GM19240 (cell line): Measurements from ENCODE around the gene STUM.
"Not testable (repeated sequence)": the region's sequence is repeated elsewhere in the genome, so short reads cannot be mapped to it uniquely, and the experiment has no call there.

Experiments used
- DNase-seq: peaks from one replicate; pipeline ENCODE4 v3.0.0; 2011; ENCODE audit warnings: low spot score; ENCODE audit not compliant: insufficient read length

STUM gene

GRCh38 chr1:226603022-226603857 lies 54.7 kb downstream of the STUM start:
- no peak for DNase-seq

- DNase-seq, result no peak
These were observed 55.4 kb downstream of the STUM start for GRCh38 chr1:226603858-226604559.

GRCh38 chr1:226604560-226605317 lies 56.2 kb downstream of the STUM start:
- no peak for DNase-seq

GRCh38 chr1:226605318-226605950 lies 56.9 kb downstream of the STUM start:
- DNase-seq, result no peak

DNA sequence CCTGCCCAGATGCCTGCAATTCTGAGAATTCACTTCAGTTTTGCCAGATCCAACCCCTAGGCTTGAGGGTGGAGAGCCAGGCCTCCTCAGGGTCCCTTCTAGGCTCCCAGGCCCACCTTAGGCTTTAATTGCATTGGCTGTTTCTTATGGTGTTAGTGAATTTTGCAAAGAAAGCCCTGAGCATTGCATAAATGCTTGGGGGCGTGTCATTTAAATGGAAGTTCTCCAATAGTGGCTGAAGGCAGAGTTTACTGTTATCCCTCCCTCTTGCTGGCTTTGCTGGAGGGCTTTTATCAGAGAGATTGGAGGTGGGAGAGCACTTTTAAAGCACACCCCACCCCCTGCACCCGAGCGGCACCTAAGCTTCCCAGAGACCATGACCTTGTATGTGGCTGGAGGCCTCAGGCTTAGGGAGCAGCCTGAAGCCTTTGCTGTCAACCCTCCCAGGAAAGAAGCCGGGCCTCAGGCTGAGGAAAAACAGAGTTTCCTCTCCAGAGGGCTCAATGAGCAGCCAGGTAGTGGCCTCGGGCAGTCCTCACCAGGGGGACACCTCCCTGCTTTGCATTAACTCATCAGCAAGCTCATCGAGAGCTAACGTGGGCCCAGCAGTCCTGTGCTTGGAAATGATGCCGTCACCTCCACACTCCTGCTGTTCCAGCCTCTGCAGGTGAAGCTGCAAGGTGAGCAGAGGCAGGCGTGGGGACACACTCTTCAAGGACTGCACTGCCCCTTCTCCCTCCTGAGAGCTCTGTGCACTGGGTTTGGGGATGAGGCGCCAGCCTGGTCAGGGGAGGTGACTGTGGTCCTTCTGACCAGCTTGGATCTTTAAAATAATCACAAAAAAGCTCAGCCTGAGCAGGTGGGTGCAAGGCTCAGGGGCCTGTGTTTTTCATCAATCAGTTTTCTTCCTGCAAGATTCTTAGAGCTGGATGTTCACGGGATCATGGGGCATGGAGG lies 58.0 kb downstream of the STUM start:
- no peak for DNase-seq

GRCh38 chr1:226607268-226607660 lies 58.7 kb downstream of the STUM start:
- no peak for DNase-seq

GRCh38 chr1:226607821-226608220 lies 59.3 kb downstream of the STUM start:
- no peak for DNase-seq

DNA sequence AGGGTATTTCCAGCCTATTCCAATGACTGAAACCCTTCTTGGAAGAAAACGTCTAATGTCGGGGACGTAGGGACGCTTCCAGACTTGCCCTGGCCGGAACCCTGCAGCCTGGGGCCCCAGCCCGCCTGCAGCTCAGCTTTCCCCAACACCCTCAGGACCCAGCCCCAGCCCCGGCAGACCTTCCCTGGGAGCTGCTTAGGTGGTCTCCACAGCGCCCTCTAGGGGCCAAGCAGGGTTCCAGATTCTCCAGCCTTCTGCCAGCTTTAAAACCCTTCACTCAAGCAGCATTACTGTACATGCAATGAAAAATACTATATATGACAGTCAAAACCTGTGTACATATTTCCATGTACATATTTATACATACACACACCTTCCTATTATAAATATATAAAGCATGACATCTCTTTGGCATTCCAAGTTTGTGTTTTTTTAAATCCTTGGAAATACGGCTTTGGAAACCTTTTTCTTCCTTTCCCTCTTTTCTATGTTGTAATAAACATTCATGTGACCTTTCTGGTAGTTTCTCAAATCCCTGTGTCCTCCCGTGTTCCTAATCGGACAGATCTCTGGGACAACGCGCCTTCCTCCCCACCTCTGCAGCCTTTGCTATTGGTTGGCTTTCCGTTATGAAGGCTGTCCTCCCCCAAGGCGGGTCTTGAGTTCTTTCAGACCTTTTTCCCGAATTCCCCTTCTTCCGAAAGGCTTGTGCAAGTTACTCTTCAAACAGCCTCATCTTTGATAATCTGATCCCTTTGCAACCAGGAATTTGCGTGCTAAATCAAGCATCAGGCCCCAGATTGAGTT lies 60.3 kb downstream of the STUM start:
- peak; percentile 84 for DNase-seq

GRCh38 chr1:226609836-226610455 lies 61.4 kb downstream of the STUM start:
- no peak for DNase-seq

GRCh38 chr1:226610671-226611070 lies 62.1 kb downstream of the STUM start:
- no peak for DNase-seq

GRCh38 chr1:226611301-226611700 lies 62.7 kb downstream of the STUM start:
- no peak for DNase-seq

DNA sequence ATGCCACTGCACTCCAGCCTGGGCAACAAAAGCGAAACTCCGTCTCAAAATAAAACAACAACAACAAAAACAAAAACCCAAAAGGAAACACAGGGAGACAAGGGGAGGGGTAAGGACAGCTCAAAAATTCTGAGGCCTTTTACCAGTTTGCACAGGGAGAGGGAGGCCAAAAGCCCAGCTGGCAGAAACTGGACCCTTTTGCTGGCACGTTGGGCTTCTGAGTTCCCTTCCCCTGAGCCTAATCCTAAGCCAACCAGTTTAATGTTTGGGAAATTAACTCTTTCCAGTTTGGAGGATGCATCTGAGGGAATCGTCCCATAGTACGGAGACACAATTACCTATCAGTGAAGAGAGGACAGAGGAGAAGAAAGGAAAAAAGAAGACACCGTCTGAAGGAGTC lies 63.4 kb downstream of the STUM start:
- not testable (repeated sequence) for DNase-seq

GRCh38 chr1:226615876-226616275 lies 67.3 kb downstream of the STUM start:
- no peak for DNase-seq

DNA sequence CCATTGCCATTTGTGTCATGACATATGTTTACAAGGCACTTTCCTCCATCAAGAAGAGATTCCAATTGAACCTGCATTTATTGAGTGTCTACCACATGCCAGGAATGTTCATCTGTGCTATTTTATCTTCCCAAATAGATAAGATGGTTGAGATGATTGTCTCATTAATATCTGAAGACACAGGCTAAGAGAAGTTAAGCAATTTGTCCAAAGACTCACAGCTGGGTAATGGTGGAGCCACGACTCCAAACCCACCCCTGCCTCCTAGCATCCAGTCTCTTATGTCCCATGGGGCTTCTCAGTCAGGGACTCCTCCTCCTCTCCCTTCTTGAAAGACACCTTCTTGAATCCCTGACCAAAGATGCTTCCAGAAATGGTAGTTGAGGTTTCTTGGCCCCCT lies 68.1 kb downstream of the STUM start:
- DNase-seq, result no peak

GRCh38 chr1:226617109-226617508 lies 68.5 kb downstream of the STUM start:
- no peak for DNase-seq

DNA sequence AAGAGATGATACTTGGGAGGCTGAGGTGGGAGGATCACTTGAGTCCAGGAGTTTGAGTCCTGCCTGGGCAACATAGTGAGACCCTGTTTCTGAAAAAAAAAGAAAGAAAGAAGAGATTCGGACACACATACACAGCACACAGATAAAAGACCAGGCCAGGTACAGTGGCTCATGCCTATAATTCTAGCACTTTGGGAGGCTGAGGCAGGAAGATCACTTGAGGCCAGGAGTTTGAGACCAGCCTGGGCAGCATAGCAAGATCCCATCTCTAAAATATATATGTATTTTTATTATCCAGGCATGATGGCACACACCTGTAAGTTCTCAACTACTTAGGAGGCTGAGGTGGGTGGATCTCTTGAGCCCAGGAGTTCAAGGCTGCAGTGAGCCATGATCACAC lies 69.2 kb downstream of the STUM start:
- DNase-seq, result not testable (repeated sequence)

- no peak for DNase-seq
These were observed 69.8 kb downstream of the STUM start for GRCh38 chr1:226618380-226618779.

- no peak for DNase-seq
These were observed 70.5 kb downstream of the STUM start for GRCh38 chr1:226619031-226619430.

DNA sequence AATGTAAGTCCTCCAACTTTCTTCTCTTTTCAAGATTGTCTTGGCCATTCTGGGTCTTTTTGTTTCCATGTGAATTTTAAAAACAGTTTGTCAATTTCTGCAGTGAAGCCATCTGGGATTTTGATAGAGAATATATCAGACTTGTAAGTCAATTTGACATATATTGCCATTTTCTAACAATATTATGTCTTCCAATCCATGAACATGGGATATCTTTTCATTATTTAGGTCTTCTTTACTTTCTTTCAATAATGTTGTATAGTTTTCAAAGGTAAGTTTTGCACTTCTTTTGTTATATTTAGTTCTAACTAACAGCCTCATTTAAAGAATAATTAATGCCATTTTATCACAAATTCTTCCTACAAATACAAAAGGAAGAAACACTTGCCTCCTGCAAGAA lies 73.4 kb downstream of the STUM start:
- no peak for DNase-seq
